Endodermal cell (in vitro differentiated cells): ENCODE measurements around the gene CTTN. TPM values are rescaled to one million over a fixed set of nuclear protein-coding genes. Genes with fewer than 3 reads are reported as not detected.

ENCODE experiments used
- DNase-seq: peaks from one replicate; pipeline ENCODE4 v3.0.0-alpha.2; 2017
- H3K27ac ChIP-seq: 2 replicates; pipeline ENCODE4 v1.5.1; 2013; ENCODE audit warnings: mild to moderate bottlenecking, low read depth, low read length, moderate library complexity
- H3K27me3 ChIP-seq: 2 replicates; pipeline ENCODE4 v1.6.1; 2013; ENCODE audit warnings: mild to moderate bottlenecking, low read length, moderate library complexity; ENCODE audit not compliant: insufficient read depth, control insufficient read depth, poor library complexity, severe bottlenecking
- H3K36me3 ChIP-seq: 2 replicates; pipeline ENCODE4 v1.7.0; 2013; ENCODE audit warnings: mild to moderate bottlenecking, low read length, moderate library complexity; ENCODE audit not compliant: control insufficient read depth, insufficient read depth
- H3K4me1 ChIP-seq: one replicate; pipeline ENCODE4 v1.7.0; 2013; ENCODE audit warnings: low read length; ENCODE audit not compliant: control insufficient read depth, insufficient read depth
- H3K4me3 ChIP-seq: 2 replicates; pipeline ENCODE4 v1.5.1; 2013; ENCODE audit warnings: mild to moderate bottlenecking, low read length, moderate library complexity
- H3K9ac ChIP-seq: 2 replicates; pipeline ENCODE4 v1.6.1; 2013; ENCODE audit warnings: mild to moderate bottlenecking, low read length, moderate library complexity; ENCODE audit not compliant: poor library complexity, severe bottlenecking; ENCODE audit errors: extremely low read depth
- H3K9me3 ChIP-seq: 2 replicates; pipeline ENCODE4 v1.6.1; 2013; ENCODE audit warnings: mild to moderate bottlenecking, low read length, moderate library complexity; ENCODE audit not compliant: control insufficient read depth
- H3K27ac Mint-ChIP-seq: 2 replicates; pipeline ENCODE4 v1.8.0; 2020; ENCODE audit warnings: mixed read lengths
- H3K27me3 Mint-ChIP-seq: 2 replicates; pipeline ENCODE4 v1.8.0; 2021; ENCODE audit warnings: mild to moderate bottlenecking, mixed read lengths; ENCODE audit not compliant: insufficient read depth
- H3K36me3 Mint-ChIP-seq: 2 replicates; pipeline ENCODE4 v1.8.0; 2020; ENCODE audit warnings: low read depth, mixed read lengths
- H3K4me1 Mint-ChIP-seq: 2 replicates; pipeline ENCODE4 v1.8.0; 2020; ENCODE audit warnings: mixed read lengths
- H3K4me3 Mint-ChIP-seq: 2 replicates; pipeline ENCODE4 v1.8.0; 2020; ENCODE audit warnings: mild to moderate bottlenecking, moderate library complexity, mixed read lengths
- H3K9me3 Mint-ChIP-seq: 2 replicates; pipeline ENCODE4 v1.8.0; 2020; ENCODE audit warnings: mild to moderate bottlenecking, mixed read lengths
- WGBS, 2 experiments: methylation state at CpG; one replicate each; pipeline versions ENCODE4 v1.1.5 to v1.1.7; 2013; ENCODE audit warnings: missing lambda C conversion rate in 2 of 2, mixed read lengths in 1 of 2; ENCODE audit not compliant: insufficient coverage in 1 of 2, insufficient read length in 1 of 2; 5-methylcytosine and 5-hydroxymethylcytosine counted together
- total RNA-seq, 2 donors: library from RNA; stranded (reverse); fragmentation: NEBNext Ultra II Directional in 1 of 2; extraction: Animal tissue kit (Norgen Biotek cat#: 25700) in 1 of 2; gene quantifications; 2 replicates in 1 of 2; 3 replicates in 1 of 2; pipeline ENCODE4 v1.2.1, GENCODE V29; 2021
- TF ChIP-seq, protein P1 (sequence below): fragments of 200-600 bp; sonication (generic); conservative IDR thresholded peaks from 2 replicates; pipeline ENCODE4 v1.5.0; 2021; ENCODE audit warnings: antibody characterized with exemption, mild to moderate bottlenecking

The CTTN gene
- total RNA-seq, 2 donors from 2014 or later: 282 to 283 TPM

DNA sequence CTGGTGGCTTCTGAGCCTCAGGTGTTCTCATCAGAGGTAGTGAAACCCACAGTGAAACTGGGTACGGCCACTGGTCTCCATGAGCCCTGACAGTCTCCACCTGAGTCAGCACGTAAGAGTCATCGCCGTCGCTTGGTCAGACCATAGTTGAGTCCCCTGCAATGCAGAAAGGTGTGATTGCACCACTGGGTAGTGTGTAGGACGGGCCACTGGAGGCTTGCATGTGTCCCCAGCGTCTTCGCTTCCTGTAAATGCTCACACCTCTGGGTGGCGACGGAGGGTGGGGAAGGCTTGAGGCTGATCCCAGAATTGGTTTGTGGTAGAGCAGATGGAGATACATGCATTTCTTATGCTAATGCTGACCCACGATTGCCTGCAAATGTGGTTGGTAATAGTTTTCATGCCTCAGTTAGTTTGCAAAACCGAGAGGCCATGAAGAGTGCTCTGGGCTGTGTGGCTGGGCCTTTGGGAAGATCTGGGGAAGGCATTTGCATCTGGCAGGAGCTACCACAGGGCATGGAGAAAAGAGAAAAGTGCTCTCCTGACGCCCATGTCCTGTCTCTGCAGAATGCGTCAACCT, 26.5 kb downstream of the CTTN start:
- no peaks in the 10 kb centered on the region for H3K9me3 ChIP-seq
- Mint-ChIP-seq H3K27ac (peak overlapping the region; percentile 55), H3K36me3 (peaks cover 77% of the 10 kb centered on the region), H3K27me3 (no peaks in the 10 kb centered on the region), H3K4me1 (no peaks in the 10 kb centered on the region), H3K9me3 (no peaks in the 10 kb centered on the region), H3K4me3 (no peak overlapping the region)
- H3K27me3 ChIP-seq: no peaks in the 10 kb centered on the region
- peak; percentile 66 for DNase-seq
- peaks cover 82% of the 10 kb centered on the region for H3K36me3 ChIP-seq
- TF ChIP-seq, protein P1, sequence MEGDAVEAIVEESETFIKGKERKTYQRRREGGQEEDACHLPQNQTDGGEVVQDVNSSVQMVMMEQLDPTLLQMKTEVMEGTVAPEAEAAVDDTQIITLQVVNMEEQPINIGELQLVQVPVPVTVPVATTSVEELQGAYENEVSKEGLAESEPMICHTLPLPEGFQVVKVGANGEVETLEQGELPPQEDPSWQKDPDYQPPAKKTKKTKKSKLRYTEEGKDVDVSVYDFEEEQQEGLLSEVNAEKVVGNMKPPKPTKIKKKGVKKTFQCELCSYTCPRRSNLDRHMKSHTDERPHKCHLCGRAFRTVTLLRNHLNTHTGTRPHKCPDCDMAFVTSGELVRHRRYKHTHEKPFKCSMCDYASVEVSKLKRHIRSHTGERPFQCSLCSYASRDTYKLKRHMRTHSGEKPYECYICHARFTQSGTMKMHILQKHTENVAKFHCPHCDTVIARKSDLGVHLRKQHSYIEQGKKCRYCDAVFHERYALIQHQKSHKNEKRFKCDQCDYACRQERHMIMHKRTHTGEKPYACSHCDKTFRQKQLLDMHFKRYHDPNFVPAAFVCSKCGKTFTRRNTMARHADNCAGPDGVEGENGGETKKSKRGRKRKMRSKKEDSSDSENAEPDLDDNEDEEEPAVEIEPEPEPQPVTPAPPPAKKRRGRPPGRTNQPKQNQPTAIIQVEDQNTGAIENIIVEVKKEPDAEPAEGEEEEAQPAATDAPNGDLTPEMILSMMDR: no peak
- 95 to 97% methylated on average over 11 to 14 of the region's 14 CpGs for WGBS, 2 experiments
- H3K4me3 ChIP-seq: no peak overlapping the region
- H3K4me1 ChIP-seq: no peaks in the 10 kb centered on the region
- no peak overlapping the region for H3K27ac ChIP-seq
- no peak overlapping the region for H3K9ac ChIP-seq

- H3K36me3 ChIP-seq: peaks cover 84% of the 10 kb centered on the region
- 97 to 98% methylated on average over 11 of the region's 11 CpGs for WGBS, 2 experiments
Observed at GRCh38 chr11:70427436-70427835, 29.1 kb downstream of the CTTN start.

DNA sequence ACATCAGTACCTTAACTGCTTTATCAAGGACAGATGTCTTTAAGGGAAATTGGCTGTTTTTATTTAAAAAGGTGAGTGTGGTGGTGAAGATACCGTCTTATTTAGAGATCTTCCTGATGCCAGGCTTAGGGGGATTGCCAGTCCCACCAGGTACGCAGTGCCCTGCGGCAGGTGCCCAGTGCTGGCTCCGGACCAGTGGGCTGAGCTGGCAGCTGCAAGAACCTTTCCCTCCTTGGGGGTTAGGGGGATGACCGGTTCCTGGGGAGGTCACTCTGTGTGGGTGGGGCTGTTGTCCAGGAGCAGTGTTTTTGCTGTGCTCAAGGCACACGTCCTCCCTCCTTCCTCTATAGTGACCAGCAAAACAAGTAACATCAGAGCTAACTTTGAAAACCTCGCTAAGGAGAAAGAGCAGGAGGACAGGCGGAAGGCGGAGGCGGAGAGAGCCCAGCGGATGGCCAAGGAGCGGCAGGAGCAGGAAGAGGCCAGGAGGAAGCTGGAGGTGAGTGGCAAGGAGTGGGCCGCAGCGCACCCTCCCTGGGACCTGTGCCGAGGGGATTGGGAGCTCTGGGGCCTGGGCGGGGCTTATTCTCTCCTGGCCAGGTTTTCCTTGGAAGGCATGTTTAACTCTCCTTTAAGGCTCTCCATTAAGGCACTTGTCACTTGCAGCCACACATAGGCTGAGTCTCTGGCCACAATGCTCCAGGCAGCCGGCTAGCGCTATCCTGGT, 30.5 kb downstream of the CTTN start:
- no peak for DNase-seq
- Histone ChIP-seq H3K4me1 (no peaks in the 10 kb centered on the region), H3K9me3 (no peaks in the 10 kb centered on the region), H3K27ac (no peak overlapping the region), H3K36me3 (peaks cover 81% of the 10 kb centered on the region), H3K9ac (no peak overlapping the region), H3K27me3 (no peaks in the 10 kb centered on the region), H3K4me3 (no peak overlapping the region)
- no peaks in the 10 kb centered on the region for H3K4me1 Mint-ChIP-seq
- no peaks in the 10 kb centered on the region for H3K9me3 Mint-ChIP-seq
- H3K27ac Mint-ChIP-seq: no peak overlapping the region
- H3K4me3 Mint-ChIP-seq: no peak overlapping the region
- TF ChIP-seq, protein P1: no peak
- 96 to 98% methylated on average over 10 to 17 of the region's 18 CpGs for WGBS, 2 experiments
- H3K36me3 Mint-ChIP-seq: peaks cover 74% of the 10 kb centered on the region
- H3K27me3 Mint-ChIP-seq: no peaks in the 10 kb centered on the region

More at GRCh38 chr11:70427436-70427835, 29.1 kb downstream of the CTTN start:
- no peaks in the 10 kb centered on the region for H3K9me3 ChIP-seq
- H3K27me3 ChIP-seq: no peaks in the 10 kb centered on the region
- Mint-ChIP-seq H3K36me3 (peaks cover 76% of the 10 kb centered on the region), H3K4me3 (no peak overlapping the region), H3K27ac (no peak overlapping the region), H3K27me3 (no peaks in the 10 kb centered on the region), H3K4me1 (no peaks in the 10 kb centered on the region), H3K9me3 (no peaks in the 10 kb centered on the region)
- no peak for DNase-seq
- TF ChIP-seq, protein P1: no peak
- no peak overlapping the region for H3K27ac ChIP-seq
- H3K4me1 ChIP-seq: no peaks in the 10 kb centered on the region
- H3K4me3 ChIP-seq: no peak overlapping the region
- H3K9ac ChIP-seq: no peak overlapping the region
